ENCODE data around the gene LPO.

- TF ChIP-seq CTCF (conservative IDR thresholded peaks at IDR 0.05 in 1 of 2, IDR thresholded peaks at IDR 0.05 in 1 of 2; ENCODE audit: extremely low read depth in 1 of 2, insufficient read depth in 1 of 2, low read depth in 1 of 2, low read length in 2 of 2) (no peak), EZH2 (IDR thresholded peaks at IDR 0.05; ENCODE audit: borderline replicate concordance, low read length) (no peak)
Measured at GRCh38 chr17:58215685-58216084, 22.7 kb upstream of the LPO start.
